Stomach (tissue), 19 donors: Measurements from ENCODE around the gene POLR3F. TPM values are rescaled to one million over a fixed set of nuclear protein-coding genes. Genes with fewer than 3 reads are reported as not detected.

ENCODE experiments used
- DNase-seq, 2 donors: peaks; one replicate each; pipeline versions ENCODE4 v3.0.0 to v3.0.0-alpha.2; 2013 to 2019
- H3K27ac ChIP-seq, 5 donors: fragments of 200-600 bp in 4 of 5; sonication (generic) in 4 of 5; one replicate each; pipeline ENCODE4 v1.5.1; 2013 to 2019; ENCODE audit warnings: mild to moderate bottlenecking in 1 of 5, moderate library complexity in 1 of 5
- H3K27me3 ChIP-seq, 3 donors: fragments of 200-600 bp; sonication (generic); one replicate each; pipeline ENCODE4 v1.5.1; 2017 to 2019; ENCODE audit warnings: mixed run types in 1 of 3
- H3K36me3 ChIP-seq, 4 donors: fragments of 200-600 bp; sonication (generic); 1 replicate in 3 of 4; 2 replicates in 1 of 4; pipeline ENCODE4 v1.5.1; 2016 to 2019
- H3K4me1 ChIP-seq, 4 donors: fragments of 200-600 bp; sonication (generic); one replicate each; pipeline ENCODE4 v1.5.1; 2016 to 2019
- H3K4me3 ChIP-seq, 4 donors: fragments of 200-600 bp; sonication (generic) in 3 of 4; one replicate each; pipeline ENCODE4 v1.5.1; 2016 to 2019; ENCODE audit warnings: mild to moderate bottlenecking in 1 of 4
- H3K9me3 ChIP-seq, 4 donors: fragments of 200-600 bp; sonication (generic); one replicate each; pipeline ENCODE4 v1.5.1; 2016 to 2019
- EP300 ChIP-seq: sonication (generic); formaldehyde crosslinking; IDR thresholded peaks from one replicate; pipeline ENCODE4 v1.6.1; 2017; ENCODE audit warnings: antibody characterized with exemption
- POLR2A ChIP-seq, 4 donors: fragments of 450-650 bp; IDR thresholded peaks; one replicate each; pipeline ENCODE4 v1.6.1; 2016; ENCODE audit warnings: antibody characterized with exemption in 4 of 4, control low read depth in 2 of 4, mild to moderate bottlenecking in 1 of 4, moderate library complexity in 1 of 4
- POLR2AphosphoS5 ChIP-seq, 3 donors: sonication (generic); formaldehyde crosslinking; IDR thresholded peaks; one replicate each; pipeline ENCODE4 v1.6.1; 2016; ENCODE audit warnings: antibody characterized with exemption in 3 of 3
- WGBS, 5 donors: extraction: QIAGEN DNeasy Blood & Tissue Kit in 3 of 5; methylation state at CpG; one replicate each; pipeline versions ENCODE4 v1.1.5 to v1.1.7; 2013 to 2018; 5-methylcytosine and 5-hydroxymethylcytosine counted together
- intact Hi-C: fragments of 100-400 bp; cut with DNase I; formaldehyde crosslinking; loops from one replicate; pipeline ENCODE4 v1.15.1; 2023; ENCODE audit warnings: low total_unique reads
- long read RNA-seq, 10 donors: transcript quantifications; one replicate each; lab custom pipeline, GENCODE V29; 2026
- polyA plus RNA-seq, 3 donors: library from polyadenylated mRNA; stranded (reverse); fragments of 200-250 nt; gene quantifications; one replicate each; pipeline ENCODE4 v1.2.3, GENCODE V29; 2013
- total RNA-seq, 5 donors: library from RNA; depleted of rRNA; stranded (reverse); fragments of >200 nt; gene quantifications; one replicate each; pipeline versions ENCODE4 v1.1.0 to v1.2.3, GENCODE V29; 2014 to 2016
- TF ChIP-seq, protein P1 (sequence below), 7 experiments: fragments of 450-650 bp in 4 of 7; fragments of 200-600 bp in 3 of 7; sonication (generic) in 3 of 7; IDR thresholded peaks; one replicate each; pipeline ENCODE4 v1.5.1; 2016 to 2019; ENCODE audit warnings: antibody characterized with exemption in 7 of 7, control low read depth in 2 of 7, mild to moderate bottlenecking in 1 of 7
- donor health status: healthy with polysubstance abuse.
- donor health status: Bipolar disorder and iron deficiency.
- donor health status: healthy.

POLR3F gene, protein sequence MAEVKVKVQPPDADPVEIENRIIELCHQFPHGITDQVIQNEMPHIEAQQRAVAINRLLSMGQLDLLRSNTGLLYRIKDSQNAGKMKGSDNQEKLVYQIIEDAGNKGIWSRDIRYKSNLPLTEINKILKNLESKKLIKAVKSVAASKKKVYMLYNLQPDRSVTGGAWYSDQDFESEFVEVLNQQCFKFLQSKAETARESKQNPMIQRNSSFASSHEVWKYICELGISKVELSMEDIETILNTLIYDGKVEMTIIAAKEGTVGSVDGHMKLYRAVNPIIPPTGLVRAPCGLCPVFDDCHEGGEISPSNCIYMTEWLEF
- total RNA-seq (10 to 100 TPM in 2 of 5 donors, 1 to 10 TPM in 2, not detected in 1; 5.4 to 24.3 (median 13.0) TPM), polyA plus RNA-seq (10 to 100 TPM in 1 of 3 donors, 1 to 10 TPM in 2; 6.9 to 12.8 (median 7.3) TPM)
- long read RNA-seq, donor 1, partial matches to known transcripts = 0 of 1 reads
- long read RNA-seq, donor 1, other reads (novel, unspliced or antisense) = 0 of 1 reads
- long read RNA-seq, donor 2 = 0 reads
- long read RNA-seq, donor 3, partial matches to known transcripts = 0 of 1 reads
- long read RNA-seq, donor 3, other reads (novel, unspliced or antisense) = 0 of 1 reads
- long read RNA-seq, donor 4 = 0 reads
- long read RNA-seq, donor 5, partial matches to known transcripts = 0 of 1 reads
- long read RNA-seq, donor 5, other reads (novel, unspliced or antisense) = 0 of 1 reads
- long read RNA-seq, donor 6, partial matches to known transcripts = 0 of 4 reads
- long read RNA-seq, donor 6, other reads (novel, unspliced or antisense) = 0 of 4 reads
- long read RNA-seq, donor 7, partial matches to known transcripts = 0 of 1 reads
- long read RNA-seq, donor 7, other reads (novel, unspliced or antisense) = 0 of 1 reads
- long read RNA-seq, donor 8, partial matches to known transcripts = 0 of 2 reads
- long read RNA-seq, donor 8, other reads (novel, unspliced or antisense) = 0 of 2 reads
- long read RNA-seq, donor 9 = 0 reads
- long read RNA-seq, donor 10 = 0 reads

DNA sequence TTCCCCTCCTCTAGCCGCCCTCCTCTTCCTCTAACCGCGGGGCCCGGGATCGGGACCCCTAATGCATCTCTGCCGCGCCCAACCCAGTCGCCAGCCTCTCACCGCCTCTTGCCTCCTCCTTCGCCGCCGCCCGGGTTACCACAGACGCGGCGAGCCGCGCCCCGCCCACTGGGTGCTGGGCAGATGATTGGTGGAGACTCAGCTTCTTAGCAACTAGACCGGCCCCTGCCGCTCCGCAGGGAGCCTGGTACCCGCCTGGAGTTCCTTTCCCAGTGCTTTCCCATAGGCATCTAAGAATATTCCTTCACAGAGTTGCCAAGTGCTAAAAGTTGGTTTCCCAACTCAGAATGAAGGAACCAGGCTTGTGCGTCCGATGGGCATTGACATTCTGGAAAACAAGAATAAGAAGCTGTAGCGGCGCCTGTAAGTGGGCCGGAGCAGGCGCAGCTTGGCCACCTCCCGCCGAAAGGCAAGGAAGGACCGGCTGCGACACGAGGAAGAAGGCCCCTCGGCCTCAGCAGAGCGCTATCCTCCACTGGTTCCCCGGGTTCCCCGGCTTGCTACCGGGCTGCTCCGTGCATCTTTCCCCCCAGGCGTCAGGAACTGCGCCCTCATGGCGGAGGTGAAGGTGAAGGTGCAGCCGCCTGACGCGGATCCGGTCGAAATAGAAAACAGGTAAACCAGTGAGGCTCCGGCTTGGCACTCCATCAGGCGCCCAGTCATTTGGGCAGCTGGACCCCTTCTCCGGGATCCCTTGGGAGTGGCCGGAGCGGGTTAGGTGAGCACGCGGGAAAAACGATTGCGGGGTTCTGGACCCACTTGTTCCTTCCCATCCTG lies at the start of gene POLR3F, which contains the start of gene DZANK1:
Gene POLR3F (plus strand): TSS at position 497 of the 837 bp plus-strand sequence. CDS start 117 bp downstream, at position 614.
Gene DZANK1 (minus strand): TSS at position 137 of the 837 bp plus-strand sequence. CDS start 1,672 bp downstream, outside the sequence.
- Histone ChIP-seq H3K9me3 (no peaks in the 10 kb centered on the region), H3K4me3 (peak within 1 kb of the TSS; percentile 69 to 100 (median 88)), H3K27me3 (no peaks in the 10 kb centered on the region), H3K4me1 (peaks cover 6 to 28% (median 23%) of the 10 kb centered on the region in 4 donors), H3K36me3 (peaks cover 9 to 28% (median 26%) of the 10 kb centered on the region in 4 donors), H3K27ac (peak within 1 kb of the TSS; percentile 82 to 93 (median 87))
- WGBS, 5 donors = 0% methylated on average over 33 to 57 of the region's 57 CpGs
- DNase-seq = peak; percentile 96 to 98
- intact Hi-C loops = loop anchor here (5.0 kb wide), 1 partner anchor 50 kb away; no protein-coding TSS in a partner anchor
- TF ChIP-seq EP300 (no peak), POLR2A (IDR thresholded peaks at IDR 0.05) (no peak), POLR2AphosphoS5 (IDR thresholded peaks at IDR 0.05) (peak; percentile 59 to 74 (median 67))
- TF ChIP-seq, protein P1, sequence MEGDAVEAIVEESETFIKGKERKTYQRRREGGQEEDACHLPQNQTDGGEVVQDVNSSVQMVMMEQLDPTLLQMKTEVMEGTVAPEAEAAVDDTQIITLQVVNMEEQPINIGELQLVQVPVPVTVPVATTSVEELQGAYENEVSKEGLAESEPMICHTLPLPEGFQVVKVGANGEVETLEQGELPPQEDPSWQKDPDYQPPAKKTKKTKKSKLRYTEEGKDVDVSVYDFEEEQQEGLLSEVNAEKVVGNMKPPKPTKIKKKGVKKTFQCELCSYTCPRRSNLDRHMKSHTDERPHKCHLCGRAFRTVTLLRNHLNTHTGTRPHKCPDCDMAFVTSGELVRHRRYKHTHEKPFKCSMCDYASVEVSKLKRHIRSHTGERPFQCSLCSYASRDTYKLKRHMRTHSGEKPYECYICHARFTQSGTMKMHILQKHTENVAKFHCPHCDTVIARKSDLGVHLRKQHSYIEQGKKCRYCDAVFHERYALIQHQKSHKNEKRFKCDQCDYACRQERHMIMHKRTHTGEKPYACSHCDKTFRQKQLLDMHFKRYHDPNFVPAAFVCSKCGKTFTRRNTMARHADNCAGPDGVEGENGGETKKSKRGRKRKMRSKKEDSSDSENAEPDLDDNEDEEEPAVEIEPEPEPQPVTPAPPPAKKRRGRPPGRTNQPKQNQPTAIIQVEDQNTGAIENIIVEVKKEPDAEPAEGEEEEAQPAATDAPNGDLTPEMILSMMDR (IDR thresholded peaks at IDR 0.05) = peak in 1 of 7 experiments; percentile 11

DNA sequence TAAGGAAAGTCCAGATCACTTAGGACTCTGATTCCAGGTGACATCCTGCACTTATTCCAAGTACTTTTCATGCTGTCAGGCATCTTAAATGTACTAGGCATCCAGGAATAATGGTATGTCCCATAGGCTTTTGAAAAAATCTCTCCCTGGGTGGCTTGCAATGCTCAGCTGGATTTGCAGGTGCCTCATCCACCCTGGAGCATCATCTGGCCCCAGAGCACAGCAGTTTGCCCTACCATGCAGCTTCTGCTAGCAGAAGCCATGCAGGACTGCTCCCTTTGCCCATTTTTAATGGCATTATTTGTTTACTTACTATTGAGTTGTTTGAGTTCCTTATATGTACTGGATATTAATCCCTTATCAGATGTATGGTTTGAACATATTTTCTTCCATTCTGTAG lies 45.6 kb upstream of the POLR3F start:
- TF ChIP-seq POLR2AphosphoS5 (IDR thresholded peaks at IDR 0.05) = no peak
- TF ChIP-seq, protein P1 (IDR thresholded peaks at IDR 0.05) = no peak
- no peak for TF ChIP-seq EP300
- TF ChIP-seq POLR2A (IDR thresholded peaks at IDR 0.05) = no peak
- no peak overlapping the region for H3K27ac ChIP-seq
- no peaks in the 10 kb centered on the region for H3K4me1 ChIP-seq
- no peak overlapping the region for H3K4me3 ChIP-seq
- H3K9me3 ChIP-seq = no peaks in the 10 kb centered on the region
- H3K36me3 ChIP-seq = peaks cover 0 to 7% (median 3%) of the 10 kb centered on the region in 4 donors
- no peaks in the 10 kb centered on the region for H3K27me3 ChIP-seq
- DNase-seq = no peak
- intact Hi-C loops = no loop called here

DNA sequence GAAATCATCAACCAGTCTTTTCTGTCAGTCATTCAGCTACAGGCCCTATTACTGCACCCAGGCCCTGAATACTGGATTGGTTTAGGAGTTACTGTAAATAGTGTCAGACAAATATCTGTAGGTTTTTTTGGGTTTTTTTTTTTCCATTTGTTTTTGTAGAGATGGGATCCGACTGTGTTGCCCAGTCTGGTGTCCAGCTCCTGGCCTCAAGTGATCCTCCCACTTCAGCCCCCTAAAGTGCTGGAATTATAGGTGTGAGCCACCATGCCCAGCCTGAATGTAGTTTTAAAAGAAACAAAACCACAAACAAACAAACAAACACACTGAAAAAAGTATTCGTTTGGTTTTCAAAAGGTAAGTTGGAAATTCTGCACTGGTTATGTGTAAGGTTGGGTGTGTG lies 40.0 kb upstream of the POLR3F start:
- H3K4me3 ChIP-seq = no peak overlapping the region
- 84 to 93% (median 90%) methylated on average over 2 of the region's 2 CpGs for WGBS, 5 donors
- H3K9me3 ChIP-seq = no peaks in the 10 kb centered on the region
- no peak overlapping the region for H3K27ac ChIP-seq
- no peak for DNase-seq
- peaks cover 0 to 7% (median 3%) of the 10 kb centered on the region in 4 donors for H3K36me3 ChIP-seq
- H3K27me3 ChIP-seq = no peaks in the 10 kb centered on the region
- TF ChIP-seq POLR2AphosphoS5 (IDR thresholded peaks at IDR 0.05) (no peak), POLR2A (IDR thresholded peaks at IDR 0.05) (no peak)
- intact Hi-C loops = no loop called here
- peaks cover 0 to 13% (median 4%) of the 10 kb centered on the region in 4 donors for H3K4me1 ChIP-seq

DNA sequence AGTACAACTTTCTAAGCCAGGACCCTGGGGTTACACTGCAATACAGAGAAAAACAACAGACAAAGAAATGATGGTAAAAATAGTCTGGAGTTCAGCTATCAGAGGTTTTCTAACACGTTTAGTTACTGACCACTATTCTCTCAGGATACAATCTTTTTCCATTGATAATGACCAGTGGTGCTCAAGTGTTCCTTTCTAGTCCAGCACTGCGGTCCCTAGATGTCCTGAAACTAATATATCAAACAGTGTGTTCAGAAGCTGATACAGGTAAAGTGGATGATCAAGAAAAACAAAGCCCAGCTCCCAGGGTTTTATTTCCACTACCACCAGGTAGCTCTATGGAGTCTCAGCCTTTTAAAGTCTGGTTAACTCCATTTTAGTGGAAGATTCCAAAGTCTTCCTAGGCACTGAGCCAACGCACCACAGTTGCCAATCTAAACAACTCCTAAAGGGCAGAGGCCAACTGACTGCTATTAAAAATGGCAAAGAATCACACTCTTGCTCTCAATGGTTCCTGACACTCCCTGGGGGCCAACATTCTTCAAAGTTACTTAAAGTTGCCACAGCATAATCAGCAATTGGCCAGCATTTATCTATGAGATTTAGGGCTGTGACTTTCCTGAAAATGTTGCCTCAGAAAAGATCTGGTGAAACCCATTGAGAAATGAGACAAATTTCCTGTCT lies 38.6 kb upstream of the POLR3F start:
- Histone ChIP-seq H3K36me3 (peaks cover 0 to 7% (median 3%) of the 10 kb centered on the region in 4 donors), H3K4me3 (no peak overlapping the region), H3K4me1 (peaks cover 0 to 13% (median 4%) of the 10 kb centered on the region in 4 donors), H3K27ac (no peak overlapping the region), H3K27me3 (no peaks in the 10 kb centered on the region), H3K9me3 (no peaks in the 10 kb centered on the region)
- DNase-seq = peak; percentile 21 to 57
- intact Hi-C loops = no loop called here
- TF ChIP-seq, protein P1 (IDR thresholded peaks at IDR 0.05) = no peak
- no peak for TF ChIP-seq POLR2AphosphoS5 (IDR thresholded peaks at IDR 0.05)
- TF ChIP-seq POLR2A (IDR thresholded peaks at IDR 0.05) = no peak
- no peak for TF ChIP-seq EP300
- 29 to 49% (median 35%) methylated on average over 3 of the region's 3 CpGs for WGBS, 5 donors
